ENCODE measurements around the gene C16orf87. TPM values are rescaled to one million over a fixed set of nuclear protein-coding genes. Genes with fewer than 3 reads are reported as not detected.

The C16orf87 gene
- total RNA-seq, 1 donor from 2014 or later = 10.1 TPM

DNA sequence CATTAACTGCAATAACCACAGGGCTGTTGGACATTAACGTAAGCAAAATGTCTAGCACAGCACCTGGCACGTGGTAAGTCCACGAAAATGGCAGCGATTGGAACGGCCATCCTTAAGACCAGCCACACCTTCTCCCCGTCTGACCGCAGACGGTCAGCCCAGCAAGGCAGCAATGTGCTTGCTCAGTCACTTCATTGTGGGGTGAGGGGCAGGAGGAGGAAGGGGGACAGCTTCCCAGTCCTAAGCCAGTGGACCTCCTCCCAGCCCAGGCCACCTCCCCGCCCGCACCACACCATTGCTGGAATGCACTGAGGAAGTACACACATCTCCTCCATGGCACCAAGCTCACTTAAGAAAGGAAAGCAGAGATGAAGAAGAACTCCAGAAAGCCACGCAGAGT is 74.2 kb downstream of the C16orf87 start:
- TF ChIP-seq, protein P1, sequence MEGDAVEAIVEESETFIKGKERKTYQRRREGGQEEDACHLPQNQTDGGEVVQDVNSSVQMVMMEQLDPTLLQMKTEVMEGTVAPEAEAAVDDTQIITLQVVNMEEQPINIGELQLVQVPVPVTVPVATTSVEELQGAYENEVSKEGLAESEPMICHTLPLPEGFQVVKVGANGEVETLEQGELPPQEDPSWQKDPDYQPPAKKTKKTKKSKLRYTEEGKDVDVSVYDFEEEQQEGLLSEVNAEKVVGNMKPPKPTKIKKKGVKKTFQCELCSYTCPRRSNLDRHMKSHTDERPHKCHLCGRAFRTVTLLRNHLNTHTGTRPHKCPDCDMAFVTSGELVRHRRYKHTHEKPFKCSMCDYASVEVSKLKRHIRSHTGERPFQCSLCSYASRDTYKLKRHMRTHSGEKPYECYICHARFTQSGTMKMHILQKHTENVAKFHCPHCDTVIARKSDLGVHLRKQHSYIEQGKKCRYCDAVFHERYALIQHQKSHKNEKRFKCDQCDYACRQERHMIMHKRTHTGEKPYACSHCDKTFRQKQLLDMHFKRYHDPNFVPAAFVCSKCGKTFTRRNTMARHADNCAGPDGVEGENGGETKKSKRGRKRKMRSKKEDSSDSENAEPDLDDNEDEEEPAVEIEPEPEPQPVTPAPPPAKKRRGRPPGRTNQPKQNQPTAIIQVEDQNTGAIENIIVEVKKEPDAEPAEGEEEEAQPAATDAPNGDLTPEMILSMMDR (IDR thresholded peaks at IDR 0.05; ENCODE audit: insufficient read depth, low read length, poor library complexity, severe bottlenecking) = no peak
- Histone ChIP-seq H3K4me3 (ENCODE audit: low read depth, low read length) (no peak overlapping the region), H3K27me3 (ENCODE audit: control insufficient read depth, insufficient read depth, low read length) (peaks cover 23% of the 10 kb centered on the region), H3K36me3 (ENCODE audit: control insufficient read depth, insufficient read depth, low read length) (no peaks in the 10 kb centered on the region)
- no peak for DNase-seq (ENCODE audit: low read depth)

DNA sequence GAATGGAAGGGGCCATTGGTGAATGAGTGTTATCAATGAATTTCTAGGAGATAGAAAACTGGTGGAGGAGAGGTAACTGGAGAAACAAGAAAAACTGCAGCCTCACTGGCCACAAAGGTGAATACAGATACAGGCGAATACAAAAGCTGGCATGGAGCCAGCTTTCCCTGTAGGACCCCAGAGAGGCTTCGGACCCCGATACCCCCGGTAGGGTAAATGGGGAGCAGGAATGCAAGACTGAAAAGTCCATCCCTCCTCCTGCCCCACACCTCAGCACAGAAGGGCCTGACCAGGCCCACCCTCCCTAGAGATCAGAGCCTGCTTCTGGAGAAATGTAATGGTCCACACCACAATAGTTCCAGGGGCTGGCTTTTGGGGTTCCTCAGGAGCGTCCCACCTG is 78.0 kb downstream of the C16orf87 start:
- TF ChIP-seq, protein P1 (IDR thresholded peaks at IDR 0.05; ENCODE audit: insufficient read depth, low read length, poor library complexity, severe bottlenecking) = no peak
- Histone ChIP-seq H3K27me3 (ENCODE audit: control insufficient read depth, insufficient read depth, low read length) (peaks cover 10% of the 10 kb centered on the region), H3K36me3 (ENCODE audit: control insufficient read depth, insufficient read depth, low read length) (no peaks in the 10 kb centered on the region), H3K4me3 (ENCODE audit: low read depth, low read length) (no peak overlapping the region)
- no peak for DNase-seq (ENCODE audit: low read depth)

DNA sequence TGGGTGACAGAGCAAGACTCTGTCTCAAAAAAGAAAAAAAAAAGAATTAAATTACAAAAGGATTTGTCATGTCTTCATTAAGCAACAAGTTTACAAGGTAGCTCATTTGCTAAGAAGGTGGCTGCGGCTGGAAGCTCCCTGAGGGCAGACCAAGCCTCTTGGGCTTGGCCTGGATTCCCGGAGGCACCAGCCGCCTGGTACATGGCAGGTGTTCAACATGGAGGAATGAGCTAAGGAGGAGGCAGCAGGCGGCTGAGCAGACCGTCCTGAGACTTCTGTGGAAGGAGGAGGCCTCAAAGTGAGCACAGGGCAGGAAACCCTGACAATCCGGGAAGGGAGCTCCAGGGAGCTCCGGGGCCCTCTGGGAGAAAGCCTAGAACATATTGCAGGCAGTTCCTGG is 79.6 kb downstream of the C16orf87 start:
- no peak for DNase-seq (ENCODE audit: low read depth)
- no peak overlapping the region for H3K4me3 ChIP-seq (ENCODE audit: low read depth, low read length)

DNA sequence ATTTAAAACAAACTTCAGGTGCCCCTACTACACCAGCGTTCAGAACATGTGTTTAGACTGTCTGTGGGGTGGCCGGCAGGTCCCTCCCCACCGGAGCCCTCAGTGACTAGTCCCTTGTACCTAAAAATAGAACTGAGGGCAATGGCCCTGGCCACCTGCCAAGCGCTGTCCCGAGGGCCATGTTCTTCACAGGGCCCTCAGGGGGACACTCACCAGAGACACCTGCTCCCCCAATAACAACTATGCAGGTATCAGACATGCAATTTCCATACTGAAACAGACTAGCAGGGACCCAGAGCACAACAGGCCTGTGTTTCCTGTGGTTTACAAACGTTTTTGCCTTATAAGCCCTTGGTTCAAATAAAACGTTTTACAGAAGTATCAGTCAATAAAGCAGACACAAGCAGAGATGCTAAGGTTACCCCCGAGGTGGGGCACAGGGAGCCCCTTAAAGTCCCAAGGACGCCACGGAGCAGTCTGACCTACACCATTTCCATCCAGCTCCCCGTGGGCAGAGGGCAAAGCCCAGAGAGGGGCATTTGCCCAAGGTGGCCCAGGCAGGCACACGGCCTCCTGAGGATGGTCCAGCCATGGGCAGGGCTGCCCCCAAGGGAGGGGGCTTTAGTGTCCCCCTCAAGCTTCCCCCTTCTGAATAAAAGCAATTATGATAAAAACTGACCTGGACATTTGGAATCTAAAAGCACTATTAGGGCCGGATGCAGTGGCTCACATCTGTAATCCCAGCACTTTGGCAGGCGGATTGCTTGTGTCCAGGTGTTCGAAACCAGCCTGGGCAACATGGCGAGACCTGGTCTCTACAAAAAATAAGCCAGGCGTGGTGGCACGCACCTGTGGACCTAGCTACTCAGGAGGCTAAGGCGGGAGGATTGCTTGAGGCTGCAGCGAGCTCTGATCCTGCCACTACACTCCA is 81.9 kb downstream of the C16orf87 start:
- no peak for DNase-seq (ENCODE audit: low read depth)
- Histone ChIP-seq H3K4me3 (ENCODE audit: low read depth, low read length) (no peak overlapping the region), H3K27me3 (ENCODE audit: control insufficient read depth, insufficient read depth, low read length) (no peaks in the 10 kb centered on the region), H3K36me3 (ENCODE audit: control insufficient read depth, insufficient read depth, low read length) (no peaks in the 10 kb centered on the region)
- TF ChIP-seq, protein P1 (IDR thresholded peaks at IDR 0.05; ENCODE audit: insufficient read depth, low read length, poor library complexity, severe bottlenecking) = no peak

More for the DNA sequence above, 79.6 kb downstream of the C16orf87 start:
- Histone ChIP-seq H3K36me3 (ENCODE audit: control insufficient read depth, insufficient read depth, low read length) (no peaks in the 10 kb centered on the region), H3K27me3 (ENCODE audit: control insufficient read depth, insufficient read depth, low read length) (no peaks in the 10 kb centered on the region)
- TF ChIP-seq, protein P1 (IDR thresholded peaks at IDR 0.05; ENCODE audit: insufficient read depth, low read length, poor library complexity, severe bottlenecking) = no peak

DNA sequence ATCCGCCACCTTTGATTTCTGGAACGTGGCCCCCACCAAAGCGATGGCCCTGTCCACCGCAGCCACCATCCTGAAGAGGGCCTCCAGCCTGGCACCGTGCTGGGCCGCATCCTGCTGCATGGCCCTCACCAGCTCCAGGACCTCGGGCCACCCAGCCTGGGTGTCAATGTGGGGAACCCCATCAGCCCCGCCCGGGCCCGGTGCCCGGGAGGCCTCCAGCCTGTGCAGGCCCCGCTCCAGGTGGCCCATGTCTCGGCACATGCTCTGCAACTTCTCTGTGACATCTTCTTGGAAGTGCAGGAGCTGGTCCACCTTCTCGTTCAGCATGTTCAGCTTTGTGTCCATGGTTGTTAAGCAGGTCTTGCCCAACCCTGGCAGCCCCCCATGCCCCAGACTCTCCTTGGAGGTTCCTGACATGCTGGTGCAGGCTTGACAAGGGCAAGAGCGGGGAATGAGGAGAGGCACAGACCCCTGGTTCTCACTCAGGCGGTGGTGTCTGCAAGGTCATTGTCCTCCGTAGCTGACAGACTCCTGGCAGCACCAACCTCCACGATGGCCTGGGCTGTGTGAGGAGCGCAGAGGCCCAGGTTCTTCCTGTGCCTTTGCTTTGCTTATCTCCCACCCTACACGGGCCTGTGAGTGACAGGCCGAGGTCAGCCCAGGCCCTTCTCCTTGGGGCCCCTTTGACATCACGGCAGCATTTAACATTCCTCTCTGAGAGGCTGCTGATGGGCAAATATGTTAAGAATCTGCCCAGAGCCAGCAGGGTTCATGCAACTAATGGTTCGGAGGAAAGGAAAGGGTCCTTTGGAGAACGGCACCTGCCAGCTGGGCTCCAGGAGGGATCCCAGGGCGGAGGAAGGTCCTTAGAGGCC is 83.0 kb downstream of the C16orf87 start, which contains the start of gene MYLK3:
Gene MYLK3 (minus strand): TSS at position 568 of the 875 bp plus-strand sequence. CDS start 151 bp downstream, at position 417.
- no peak for DNase-seq (ENCODE audit: low read depth)
- Histone ChIP-seq H3K4me3 (ENCODE audit: low read depth, low read length) (no peak within 1 kb of the TSS), H3K36me3 (ENCODE audit: control insufficient read depth, insufficient read depth, low read length) (no peaks in the 10 kb centered on the region), H3K27me3 (ENCODE audit: control insufficient read depth, insufficient read depth, low read length) (no peaks in the 10 kb centered on the region)
- TF ChIP-seq, protein P1 (IDR thresholded peaks at IDR 0.05; ENCODE audit: insufficient read depth, low read length, poor library complexity, severe bottlenecking) = no peak
